Astrocyte of the cerebellum (primary cell): ENCODE measurements around the gene GAL.

Experiments used
- DNase-seq: peaks from one replicate; pipeline ENCODE4 v3.0.0-alpha.2; 2011; ENCODE audit warnings: low read depth
- H3K4me3 ChIP-seq: 2 replicates; pipeline ENCODE4 v1.5.1; 2011; ENCODE audit warnings: mild to moderate bottlenecking, low read depth, low read length, moderate library complexity
- CTCF ChIP-seq: IDR thresholded peaks from 2 replicates; pipeline ENCODE4 v1.5.1; 2012; ENCODE audit warnings: low read length, low read depth, moderate library complexity, mild to moderate bottlenecking; ENCODE audit errors: missing control alignments
- in situ Hi-C: cut with HindIII; loops from 2 replicates; pipeline ENCODE4 v1.10.0; 2017; ENCODE audit warnings: low sequenced_read_pairs

GAL gene

GRCh38 chr11:68654978-68655377 lies 29.4 kb upstream of the GAL start:
- no peak for TF ChIP-seq CTCF
- in situ Hi-C loops, result no loop called here
- no peak for DNase-seq
- no peak overlapping the region for H3K4me3 ChIP-seq

GRCh38 chr11:68655406-68655805 lies 28.9 kb upstream of the GAL start:
- no peak for DNase-seq
- in situ Hi-C loops, result no loop called here
- no peak overlapping the region for H3K4me3 ChIP-seq
- no peak for TF ChIP-seq CTCF

- no peak for TF ChIP-seq CTCF
- no peak for DNase-seq
- in situ Hi-C loops, result no loop called here
- H3K4me3 ChIP-seq, result no peak overlapping the region
These were observed 28.5 kb upstream of the GAL start for GRCh38 chr11:68655806-68656205.

GRCh38 chr11:68657021-68657780 lies 27.1 kb upstream of the GAL start:
- in situ Hi-C loops, result no loop called here
- no peak overlapping the region for H3K4me3 ChIP-seq
- no peak for TF ChIP-seq CTCF
- DNase-seq, result no peak

GRCh38 chr11:68658097-68658496 lies 26.2 kb upstream of the GAL start:
- TF ChIP-seq CTCF, result no peak

GRCh38 chr11:68658661-68659060 lies 25.7 kb upstream of the GAL start:
- no peak for DNase-seq

More at GRCh38 chr11:68658097-68658496, 26.2 kb upstream of the GAL start:
- H3K4me3 ChIP-seq, result no peak overlapping the region
- in situ Hi-C loops, result no loop called here
- no peak for DNase-seq

More at GRCh38 chr11:68658661-68659060, 25.7 kb upstream of the GAL start:
- no peak overlapping the region for H3K4me3 ChIP-seq
- TF ChIP-seq CTCF, result no peak
- in situ Hi-C loops, result no loop called here
